Liver (tissue), 9 donors: ENCODE data around the gene ATG4B. TPM values are rescaled to one million over a fixed set of nuclear protein-coding genes. Genes with fewer than 3 reads are reported as not detected.

Source experiments
- DNase-seq: peaks from one replicate; pipeline ENCODE4 v3.0.0-alpha.2; 2017; ENCODE audit warnings: low spot score
- H3K27ac ChIP-seq, 2 donors: one replicate each; pipeline ENCODE4 v1.7.0; 2013; ENCODE audit warnings: inconsistent platforms in 2 of 2, low read length in 2 of 2, control low read depth in 1 of 2, low read depth in 1 of 2, mild to moderate bottlenecking in 1 of 2
- H3K27me3 ChIP-seq, 4 donors: one replicate each; pipeline versions ENCODE4 v1.6.1 to v1.7.0; 2013; ENCODE audit warnings: low read length in 3 of 4, inconsistent platforms in 1 of 4, mild to moderate bottlenecking in 1 of 4, moderate library complexity in 1 of 4; ENCODE audit not compliant: control insufficient read depth in 4 of 4, insufficient read depth in 4 of 4
- H3K36me3 ChIP-seq, 4 donors: one replicate each; pipeline versions ENCODE4 v1.6.1 to v1.7.0; 2013; ENCODE audit warnings: low read length in 3 of 4, mild to moderate bottlenecking in 3 of 4, low read depth in 1 of 4, moderate library complexity in 1 of 4; ENCODE audit not compliant: control insufficient read depth in 4 of 4, insufficient read depth in 3 of 4
- H3K4me1 ChIP-seq, 4 donors: one replicate each; pipeline versions ENCODE4 v1.6.1 to v1.7.0; 2013; ENCODE audit warnings: low read length in 3 of 4, mild to moderate bottlenecking in 3 of 4, moderate library complexity in 1 of 4; ENCODE audit not compliant: control insufficient read depth in 4 of 4, insufficient read depth in 4 of 4
- H3K4me3 ChIP-seq, 3 donors: one replicate each; pipeline versions ENCODE4 v1.6.1 to v1.7.0; 2013; ENCODE audit warnings: low read length in 3 of 3, control low read depth in 1 of 3, low read depth in 1 of 3, mild to moderate bottlenecking in 1 of 3
- H3K9ac ChIP-seq, 2 donors: one replicate each; pipeline ENCODE4 v1.7.0; 2013; ENCODE audit warnings: low read length in 2 of 2, mild to moderate bottlenecking in 2 of 2, moderate library complexity in 2 of 2, control low read depth in 1 of 2, low read depth in 1 of 2
- H3K9me3 ChIP-seq, 4 donors: one replicate each; pipeline versions ENCODE4 v1.6.1 to v1.7.0; 2013; ENCODE audit warnings: low read length in 3 of 4; ENCODE audit not compliant: control insufficient read depth in 4 of 4
- EGR1 ChIP-seq, 2 donors: IDR thresholded peaks; 2 replicates each; pipeline ENCODE4 v1.6.1; 2016 to 2018; ENCODE audit warnings: antibody characterized with exemption in 2 of 2, low read depth in 2 of 2
- FOXA1 ChIP-seq: IDR thresholded peaks from 2 replicates; pipeline ENCODE4 v1.6.1; 2016; ENCODE audit warnings: antibody characterized with exemption
- FOXA2 ChIP-seq: IDR thresholded peaks from 2 replicates; pipeline ENCODE4 v1.6.1; 2016; ENCODE audit warnings: antibody characterized with exemption
- GABPA ChIP-seq, 2 donors: IDR thresholded peaks in 1 of 2; conservative IDR thresholded peaks in 1 of 2; 2 replicates each; pipeline ENCODE4 v1.6.1; 2016; ENCODE audit warnings: antibody characterized with exemption in 2 of 2, mild to moderate bottlenecking in 1 of 2, moderate library complexity in 1 of 2
- HNF4A ChIP-seq, 2 donors: conservative IDR thresholded peaks; 2 replicates each; pipeline ENCODE4 v1.6.1; 2016; ENCODE audit warnings: antibody characterized with exemption in 2 of 2, mild to moderate bottlenecking in 2 of 2
- HNF4G ChIP-seq: IDR thresholded peaks from 2 replicates; pipeline ENCODE4 v1.6.1; 2016; ENCODE audit warnings: antibody characterized with exemption
- JUND ChIP-seq, 2 donors: IDR thresholded peaks; 2 replicates each; pipeline ENCODE4 v1.6.1; 2016; ENCODE audit warnings: antibody characterized with exemption in 2 of 2
- NR2F2 ChIP-seq: IDR thresholded peaks from 2 replicates; pipeline ENCODE4 v1.6.1; 2016; ENCODE audit warnings: antibody characterized with exemption
- RAD21 ChIP-seq, 2 donors: IDR thresholded peaks; 2 replicates each; pipeline ENCODE4 v1.6.1; 2016; ENCODE audit warnings: antibody characterized with exemption in 2 of 2, mild to moderate bottlenecking in 2 of 2
- RXRA ChIP-seq, 2 donors: IDR thresholded peaks; 2 replicates each; pipeline ENCODE4 v1.6.1; 2017 to 2018; ENCODE audit warnings: antibody characterized with exemption in 2 of 2, mild to moderate bottlenecking in 1 of 2
- SP1 ChIP-seq: IDR thresholded peaks from 2 replicates; pipeline ENCODE4 v1.6.1; 2018; ENCODE audit warnings: antibody characterized with exemption, mild to moderate bottlenecking
- TAF1 ChIP-seq: conservative IDR thresholded peaks from 2 replicates; pipeline ENCODE4 v1.6.1; 2016; ENCODE audit warnings: antibody characterized with exemption, mild to moderate bottlenecking
- YY1 ChIP-seq: IDR thresholded peaks from 2 replicates; pipeline ENCODE4 v1.6.1; 2016; ENCODE audit warnings: antibody characterized with exemption, mild to moderate bottlenecking
- WGBS: extraction: QIAGEN DNeasy Blood & Tissue Kit; methylation state at CpG from one replicate; pipeline ENCODE4 v1.1.7; 2013; 5-methylcytosine and 5-hydroxymethylcytosine counted together
- polyA plus RNA-seq, 2 donors: library from polyadenylated mRNA; stranded (reverse) in 1 of 2; unstranded in 1 of 2; fragments of 200-250 nt in 1 of 2; fragments of >200 nt in 1 of 2; fragmentation: Nextera tagmentation in 1 of 2; extraction: Ambion mirVana in 1 of 2; gene quantifications; one replicate each; pipeline versions ENCODE4 v1.2.1 to v1.2.3, GENCODE V29; 2013 to 2015
- total RNA-seq, 2 donors: library from RNA; depleted of rRNA; stranded (reverse); fragments of >200 nt; gene quantifications; one replicate each; pipeline ENCODE4 v1.2.3, GENCODE V29; 2014
- TF ChIP-seq, protein P1 (sequence below): IDR thresholded peaks from 2 replicates; pipeline ENCODE4 v1.6.1; 2016; ENCODE audit warnings: antibody characterized with exemption, mild to moderate bottlenecking
- TF ChIP-seq, protein P2 (sequence below): IDR thresholded peaks from 2 replicates; pipeline ENCODE4 v1.6.1; 2016; ENCODE audit warnings: antibody characterized with exemption
- TF ChIP-seq, protein P3 (sequence below): IDR thresholded peaks from 2 replicates; pipeline ENCODE4 v1.6.1; 2016; ENCODE audit warnings: antibody characterized with exemption
- TF ChIP-seq, protein P4 (sequence below): IDR thresholded peaks from 2 replicates; pipeline ENCODE4 v1.6.1; 2016; ENCODE audit warnings: antibody characterized with exemption
- donor health status: healthy.
- donor health status: healthy.
- donor health status: healthy.
- donor health status: healthy.
- donor health status: healthy.

The ATG4B gene
- total and polyA plus RNA-seq, 4 donors, result 31.0 to 50.3 (median 37.7) TPM

DNA sequence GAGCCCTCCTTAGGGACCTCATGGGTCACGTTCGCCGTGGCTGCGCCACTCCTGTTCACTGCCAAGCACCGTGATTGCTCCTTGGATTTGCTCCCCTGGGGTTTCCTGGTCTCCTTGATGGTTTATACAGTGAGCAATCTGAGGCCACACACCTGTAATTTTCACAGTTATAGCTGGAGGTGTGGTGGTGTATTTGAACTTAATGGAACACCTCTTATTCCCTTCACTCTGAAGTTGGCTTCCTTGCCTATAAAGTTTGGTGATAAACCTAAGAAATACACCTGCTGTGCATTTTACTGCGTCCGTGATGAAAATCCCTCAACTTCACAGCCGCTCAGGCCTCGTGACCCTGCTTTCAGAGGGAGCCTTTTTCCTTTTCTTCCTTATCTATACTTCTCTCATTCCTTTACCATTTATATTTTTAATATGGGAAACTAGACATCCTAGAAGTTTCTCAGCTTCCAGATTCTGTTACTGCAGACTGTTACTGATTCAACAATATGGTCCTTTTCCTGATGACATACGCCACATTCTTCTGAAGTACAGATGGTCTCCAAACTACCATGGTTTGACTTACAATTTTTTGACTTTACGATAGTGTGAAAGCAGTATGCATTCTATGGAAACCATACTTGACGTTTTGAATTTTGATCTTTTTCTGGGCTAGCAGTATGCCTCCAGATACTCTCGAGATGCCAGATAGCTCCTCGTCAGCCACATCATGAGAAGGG is 8.6 kb downstream of the ATG4B start:
- peaks cover 0 to 9% (median 5%) of the 10 kb centered on the region in 4 donors for H3K4me1 ChIP-seq
- DNase-seq, result no peak
- WGBS, result 94% methylated on average over 14 of the region's 14 CpGs
- TF ChIP-seq NR2F2 (no peak), FOXA1 (no peak), HNF4G (no peak), SP1 (no peak), RXRA (IDR thresholded peaks at IDR 0.05) (no peak), EGR1 (IDR thresholded peaks at IDR 0.05; ENCODE audit: low read depth in 2 of 2) (no peak), YY1 (no peak), JUND (IDR thresholded peaks at IDR 0.05) (no peak), TAF1 (no peak), HNF4A (conservative IDR thresholded peaks at IDR 0.05) (no peak), FOXA2 (no peak), RAD21 (IDR thresholded peaks at IDR 0.05) (no peak), GABPA (IDR thresholded peaks at IDR 0.05 in 1 of 2, conservative IDR thresholded peaks at IDR 0.05 in 1 of 2) (no peak)
- TF ChIP-seq, protein P1, sequence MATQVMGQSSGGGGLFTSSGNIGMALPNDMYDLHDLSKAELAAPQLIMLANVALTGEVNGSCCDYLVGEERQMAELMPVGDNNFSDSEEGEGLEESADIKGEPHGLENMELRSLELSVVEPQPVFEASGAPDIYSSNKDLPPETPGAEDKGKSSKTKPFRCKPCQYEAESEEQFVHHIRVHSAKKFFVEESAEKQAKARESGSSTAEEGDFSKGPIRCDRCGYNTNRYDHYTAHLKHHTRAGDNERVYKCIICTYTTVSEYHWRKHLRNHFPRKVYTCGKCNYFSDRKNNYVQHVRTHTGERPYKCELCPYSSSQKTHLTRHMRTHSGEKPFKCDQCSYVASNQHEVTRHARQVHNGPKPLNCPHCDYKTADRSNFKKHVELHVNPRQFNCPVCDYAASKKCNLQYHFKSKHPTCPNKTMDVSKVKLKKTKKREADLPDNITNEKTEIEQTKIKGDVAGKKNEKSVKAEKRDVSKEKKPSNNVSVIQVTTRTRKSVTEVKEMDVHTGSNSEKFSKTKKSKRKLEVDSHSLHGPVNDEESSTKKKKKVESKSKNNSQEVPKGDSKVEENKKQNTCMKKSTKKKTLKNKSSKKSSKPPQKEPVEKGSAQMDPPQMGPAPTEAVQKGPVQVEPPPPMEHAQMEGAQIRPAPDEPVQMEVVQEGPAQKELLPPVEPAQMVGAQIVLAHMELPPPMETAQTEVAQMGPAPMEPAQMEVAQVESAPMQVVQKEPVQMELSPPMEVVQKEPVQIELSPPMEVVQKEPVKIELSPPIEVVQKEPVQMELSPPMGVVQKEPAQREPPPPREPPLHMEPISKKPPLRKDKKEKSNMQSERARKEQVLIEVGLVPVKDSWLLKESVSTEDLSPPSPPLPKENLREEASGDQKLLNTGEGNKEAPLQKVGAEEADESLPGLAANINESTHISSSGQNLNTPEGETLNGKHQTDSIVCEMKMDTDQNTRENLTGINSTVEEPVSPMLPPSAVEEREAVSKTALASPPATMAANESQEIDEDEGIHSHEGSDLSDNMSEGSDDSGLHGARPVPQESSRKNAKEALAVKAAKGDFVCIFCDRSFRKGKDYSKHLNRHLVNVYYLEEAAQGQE, result no peak
- TF ChIP-seq, protein P2, sequence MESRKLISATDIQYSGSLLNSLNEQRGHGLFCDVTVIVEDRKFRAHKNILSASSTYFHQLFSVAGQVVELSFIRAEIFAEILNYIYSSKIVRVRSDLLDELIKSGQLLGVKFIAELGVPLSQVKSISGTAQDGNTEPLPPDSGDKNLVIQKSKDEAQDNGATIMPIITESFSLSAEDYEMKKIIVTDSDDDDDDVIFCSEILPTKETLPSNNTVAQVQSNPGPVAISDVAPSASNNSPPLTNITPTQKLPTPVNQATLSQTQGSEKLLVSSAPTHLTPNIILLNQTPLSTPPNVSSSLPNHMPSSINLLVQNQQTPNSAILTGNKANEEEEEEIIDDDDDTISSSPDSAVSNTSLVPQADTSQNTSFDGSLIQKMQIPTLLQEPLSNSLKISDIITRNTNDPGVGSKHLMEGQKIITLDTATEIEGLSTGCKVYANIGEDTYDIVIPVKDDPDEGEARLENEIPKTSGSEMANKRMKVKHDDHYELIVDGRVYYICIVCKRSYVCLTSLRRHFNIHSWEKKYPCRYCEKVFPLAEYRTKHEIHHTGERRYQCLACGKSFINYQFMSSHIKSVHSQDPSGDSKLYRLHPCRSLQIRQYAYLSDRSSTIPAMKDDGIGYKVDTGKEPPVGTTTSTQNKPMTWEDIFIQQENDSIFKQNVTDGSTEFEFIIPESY, result no peak
- TF ChIP-seq, protein P3, sequence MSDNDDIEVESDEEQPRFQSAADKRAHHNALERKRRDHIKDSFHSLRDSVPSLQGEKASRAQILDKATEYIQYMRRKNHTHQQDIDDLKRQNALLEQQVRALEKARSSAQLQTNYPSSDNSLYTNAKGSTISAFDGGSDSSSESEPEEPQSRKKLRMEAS, result no peak
- TF ChIP-seq, protein P4, sequence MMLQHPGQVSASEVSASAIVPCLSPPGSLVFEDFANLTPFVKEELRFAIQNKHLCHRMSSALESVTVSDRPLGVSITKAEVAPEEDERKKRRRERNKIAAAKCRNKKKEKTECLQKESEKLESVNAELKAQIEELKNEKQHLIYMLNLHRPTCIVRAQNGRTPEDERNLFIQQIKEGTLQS, result no peak
- H3K27ac ChIP-seq, result no peak overlapping the region
- H3K4me3 ChIP-seq, result no peak overlapping the region
- peaks cover 0 to 4% (median under 1%) of the 10 kb centered on the region in 4 donors for H3K36me3 ChIP-seq
- H3K9me3 ChIP-seq, result no peaks in the 10 kb centered on the region
- H3K9ac ChIP-seq, result no peak overlapping the region
- no peaks in the 10 kb centered on the region for H3K27me3 ChIP-seq

DNA sequence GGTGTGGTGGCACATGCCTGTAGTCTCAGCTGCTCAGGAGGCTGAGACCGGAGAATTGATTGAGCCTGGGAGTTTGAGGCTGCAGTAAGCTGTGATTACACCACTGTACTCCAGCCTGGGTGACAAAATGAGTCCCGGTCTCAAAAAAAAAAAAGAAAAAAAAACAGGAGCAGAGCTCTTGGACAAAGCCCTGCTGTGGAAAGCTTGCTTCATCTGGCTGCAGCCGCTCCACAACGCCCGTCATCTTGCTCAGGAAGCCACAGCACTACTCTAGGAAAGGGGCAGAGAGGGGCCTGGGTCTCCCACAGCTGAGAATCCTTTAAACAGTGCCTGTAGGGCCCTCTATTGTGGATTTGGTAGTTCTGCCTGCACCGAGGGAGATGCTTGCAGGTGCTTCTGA is 11.0 kb downstream of the ATG4B start:
- no peak for DNase-seq
- H3K4me1 ChIP-seq, result peaks cover 0 to 6% (median 3%) of the 10 kb centered on the region in 4 donors
- H3K9ac ChIP-seq, result no peak overlapping the region
- no peaks in the 10 kb centered on the region for H3K27me3 ChIP-seq
- no peaks in the 10 kb centered on the region for H3K9me3 ChIP-seq
- TF ChIP-seq FOXA2 (no peak), HNF4G (no peak), TAF1 (no peak), EGR1 (IDR thresholded peaks at IDR 0.05; ENCODE audit: low read depth in 2 of 2) (no peak), RAD21 (IDR thresholded peaks at IDR 0.05) (no peak), YY1 (no peak), HNF4A (conservative IDR thresholded peaks at IDR 0.05) (no peak), NR2F2 (no peak)
- TF ChIP-seq, protein P1, result no peak
- TF ChIP-seq, protein P3, result no peak
- TF ChIP-seq, protein P2, result no peak
- WGBS, result 89% methylated on average over 6 of the region's 6 CpGs
- no peak overlapping the region for H3K27ac ChIP-seq
- H3K4me3 ChIP-seq, result no peak overlapping the region
- peaks cover 5 to 25% (median 13%) of the 10 kb centered on the region in 4 donors for H3K36me3 ChIP-seq
